Neuronal stem cell (in vitro differentiated cells): Measurements from ENCODE around the gene PPP1R27.

Experiments
- DNase-seq: peaks from one replicate; pipeline ENCODE4 v3.0.0-alpha.2; 2013; ENCODE audit warnings: low spot score
- H2AFZ ChIP-seq: one replicate; pipeline ENCODE4 v1.6.1; 2013; ENCODE audit warnings: mild to moderate bottlenecking, low read length, inconsistent platforms
- H2AK5ac ChIP-seq: 2 replicates; pipeline ENCODE4 v1.6.1; 2013; ENCODE audit warnings: low read depth, mild to moderate bottlenecking, inconsistent platforms, low read length, moderate library complexity, mixed read lengths
- H2BK120ac ChIP-seq: 2 replicates; pipeline ENCODE4 v1.6.1; 2013; ENCODE audit warnings: low read depth, mild to moderate bottlenecking, inconsistent platforms, low read length, moderate library complexity, mixed read lengths
- H2BK12ac ChIP-seq: one replicate; pipeline ENCODE4 v1.6.1; 2013; ENCODE audit warnings: low read length, inconsistent platforms
- H2BK15ac ChIP-seq: 2 replicates; pipeline ENCODE4 v1.6.1; 2013; ENCODE audit warnings: mild to moderate bottlenecking, low read length, inconsistent platforms, mixed read lengths
- H2BK5ac ChIP-seq: one replicate; pipeline ENCODE4 v1.6.1; 2013; ENCODE audit warnings: inconsistent platforms, mild to moderate bottlenecking, low read length, moderate library complexity
- H3K14ac ChIP-seq: one replicate; pipeline ENCODE4 v1.6.1; 2013; ENCODE audit warnings: low read length, inconsistent platforms
- H3K18ac ChIP-seq: 2 replicates; pipeline ENCODE4 v1.6.1; 2013; ENCODE audit warnings: low read length, inconsistent platforms
- H3K23ac ChIP-seq: 2 replicates; pipeline ENCODE4 v1.6.1; 2013; ENCODE audit warnings: low read depth, mild to moderate bottlenecking, mixed read lengths, low read length, inconsistent platforms; ENCODE audit not compliant: poor library complexity
- H3K27ac ChIP-seq: replicated peaks from 3 replicates; pipeline ENCODE4 v1.5.1; 2013; ENCODE audit warnings: low read length, inconsistent platforms
- H3K27me3 ChIP-seq, 3 experiments: 2 replicates each; pipeline ENCODE4 v1.6.1; 2013; ENCODE audit warnings: low read length in 3 of 3, mild to moderate bottlenecking in 2 of 3, inconsistent platforms in 1 of 3, low read depth in 1 of 3, mixed read lengths in 1 of 3, moderate library complexity in 1 of 3; ENCODE audit not compliant: control insufficient read depth in 3 of 3, insufficient read depth in 3 of 3
- H3K36me3 ChIP-seq, 2 donors: replicated peaks in 1 of 2; 2 replicates each; pipeline ENCODE4 v1.6.1; 2013; ENCODE audit warnings: low read length in 2 of 2; ENCODE audit not compliant: control insufficient read depth in 2 of 2, insufficient read depth in 2 of 2
- H3K4ac ChIP-seq: 2 replicates; pipeline ENCODE4 v1.6.1; 2013; ENCODE audit warnings: inconsistent platforms, mild to moderate bottlenecking, low read length, moderate library complexity
- H3K4me1 ChIP-seq, 2 donors: 1 replicate in 1 of 2; 2 replicates in 1 of 2; pipeline ENCODE4 v1.6.1; 2013; ENCODE audit warnings: low read length in 2 of 2, low read depth in 1 of 2; ENCODE audit not compliant: control insufficient read depth in 2 of 2, insufficient read depth in 1 of 2
- H3K4me2 ChIP-seq: one replicate; pipeline ENCODE4 v1.6.1; 2013; ENCODE audit warnings: mild to moderate bottlenecking, low read length, inconsistent platforms; ENCODE audit not compliant: insufficient read depth, poor library complexity, severe bottlenecking
- H3K4me3 ChIP-seq, 2 donors: 2 replicates each; pipeline ENCODE4 v1.5.1; 2013; ENCODE audit warnings: low read length in 2 of 2, mild to moderate bottlenecking in 2 of 2, inconsistent platforms in 1 of 2, moderate library complexity in 1 of 2
- H3K79me1 ChIP-seq: one replicate; pipeline ENCODE4 v1.6.1; 2013; ENCODE audit warnings: low read depth, mild to moderate bottlenecking, inconsistent platforms, low read length, moderate library complexity
- H3K9ac ChIP-seq: one replicate; pipeline ENCODE4 v1.6.1; 2013; ENCODE audit warnings: mild to moderate bottlenecking, low read depth, low read length, inconsistent platforms; ENCODE audit not compliant: poor library complexity
- H3K9me3 ChIP-seq, 2 donors: replicated peaks in 1 of 2; 2 replicates each; pipeline versions ENCODE3 to v1.6.1; 2013; ENCODE audit warnings: low read length in 2 of 2, mild to moderate bottlenecking in 2 of 2, inconsistent platforms in 1 of 2, low read depth in 1 of 2, mixed read lengths in 1 of 2, moderate library complexity in 1 of 2; ENCODE audit not compliant: control insufficient read depth in 2 of 2, insufficient read depth in 1 of 2
- H4K8ac ChIP-seq: one replicate; pipeline ENCODE4 v1.6.1; 2013; ENCODE audit warnings: low read depth, mild to moderate bottlenecking, inconsistent platforms, low read length, moderate library complexity
- H4K91ac ChIP-seq: one replicate; pipeline ENCODE4 v1.6.1; 2013; ENCODE audit warnings: low read length, low read depth, mild to moderate bottlenecking, inconsistent platforms; ENCODE audit not compliant: poor library complexity
- WGBS, 2 donors: extraction: QIAGEN DNeasy Blood & Tissue Kit; methylation state at CpG; one replicate each; pipeline ENCODE4 v1.1.7; 2013; ENCODE audit warnings: missing lambda C conversion rate in 2 of 2, mixed read lengths in 1 of 2; ENCODE audit not compliant: insufficient read length in 2 of 2, insufficient replicate concordance in 1 of 2; ENCODE audit errors: extremely low coverage in 2 of 2; 5-methylcytosine and 5-hydroxymethylcytosine counted together

Gene PPP1R27

DNA sequence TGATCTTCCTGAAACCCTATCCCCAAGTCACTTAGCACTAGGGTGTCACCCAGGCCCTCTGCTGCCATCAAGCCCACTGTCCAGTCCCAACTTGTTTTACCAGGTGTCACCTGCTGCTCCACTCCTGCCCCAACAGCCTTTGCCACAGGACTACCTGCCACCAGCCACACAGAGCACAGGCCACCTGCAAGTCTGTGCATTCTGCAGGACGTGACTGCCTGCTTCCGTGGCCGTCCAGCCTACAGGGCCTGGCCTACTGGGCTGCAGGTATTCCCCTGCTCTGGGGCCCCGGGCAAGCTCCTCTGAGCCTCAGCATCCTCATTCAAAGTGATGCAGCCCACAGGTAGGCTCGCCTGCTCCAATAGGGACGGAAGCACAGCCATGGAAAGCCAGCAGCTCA is 5.0 kb downstream of the PPP1R27 start:
- Histone ChIP-seq H3K18ac (no peak overlapping the region), H4K91ac (no peak overlapping the region), H3K14ac (no peak overlapping the region), H3K36me3 (peaks cover 0 to 7% of the 10 kb centered on the region in 2 donors), H3K4me1 (peaks cover 6 to 21% of the 10 kb centered on the region in 2 donors), H3K4me2 (no peak overlapping the region), H3K9ac (peak overlapping the region; percentile 30), H2BK120ac (peak overlapping the region; percentile 61), H3K23ac (no peak overlapping the region), H3K4me3 (no peak overlapping the region), H3K4ac (no peak overlapping the region), H2BK15ac (no peak overlapping the region), H4K8ac (peak overlapping the region; percentile 65), H3K27me3 (no peaks in the 10 kb centered on the region), H3K9me3 (no peaks in the 10 kb centered on the region), H2AFZ (no peak overlapping the region), H2AK5ac (no peak overlapping the region), H3K79me1 (peaks cover 37% of the 10 kb centered on the region), H2BK5ac (no peak overlapping the region), H2BK12ac (no peak overlapping the region), H3K27ac (no peak overlapping the region)
- no CpG with 5 or more reads among the region's 6 CpGs for WGBS, 2 donors
- no peak for DNase-seq

DNA sequence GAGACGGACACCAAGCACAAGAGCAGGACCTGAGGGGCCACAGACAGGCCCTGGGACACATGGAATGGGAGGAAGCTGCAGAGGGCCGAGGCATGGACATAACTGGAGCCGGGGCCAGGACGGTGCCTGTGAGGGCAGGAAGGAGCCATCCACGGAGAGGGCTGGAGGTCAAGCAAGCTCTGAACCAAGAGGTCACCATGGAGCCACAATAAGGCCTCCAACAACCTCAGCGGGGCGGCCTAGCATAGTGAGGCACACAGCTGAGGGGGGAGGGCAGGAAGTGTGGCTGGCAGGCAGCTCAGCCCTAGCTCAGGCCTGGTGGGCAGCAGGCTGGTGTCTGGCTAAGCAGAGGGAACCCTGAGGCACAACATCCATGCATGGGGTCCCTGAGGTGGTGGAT is 6.2 kb downstream of the PPP1R27 start:
- no peak overlapping the region for H3K4me3 ChIP-seq
- no peak overlapping the region for H2BK120ac ChIP-seq
- H2AK5ac ChIP-seq = peak overlapping the region; percentile 90
- H3K14ac ChIP-seq = peak overlapping the region; percentile 75
- no peak overlapping the region for H2AFZ ChIP-seq
- no peak overlapping the region for H4K8ac ChIP-seq
- H3K27me3 ChIP-seq = no peaks in the 10 kb centered on the region
- WGBS, 2 donors = no CpG with 5 or more reads among the region's 7 CpGs
- H3K36me3 ChIP-seq = peaks cover 0 to 16% of the 10 kb centered on the region in 2 donors
- peak overlapping the region; percentile 24 for H2BK5ac ChIP-seq
- H2BK12ac ChIP-seq = no peak overlapping the region
- peak overlapping the region; percentile 53 for H3K4ac ChIP-seq
- DNase-seq = no peak
- H3K9me3 ChIP-seq = no peaks in the 10 kb centered on the region
- no peak overlapping the region for H4K91ac ChIP-seq
- peak overlapping the region; percentile 7 for H3K18ac ChIP-seq
- H3K79me1 ChIP-seq = peaks cover 33% of the 10 kb centered on the region
- H3K4me2 ChIP-seq = no peak overlapping the region
- H3K23ac ChIP-seq = no peak overlapping the region
- no peak overlapping the region for H3K9ac ChIP-seq
- H3K27ac ChIP-seq = no peak overlapping the region
- H3K4me1 ChIP-seq = peaks cover 6 to 18% of the 10 kb centered on the region in 2 donors
- no peak overlapping the region for H2BK15ac ChIP-seq

DNA sequence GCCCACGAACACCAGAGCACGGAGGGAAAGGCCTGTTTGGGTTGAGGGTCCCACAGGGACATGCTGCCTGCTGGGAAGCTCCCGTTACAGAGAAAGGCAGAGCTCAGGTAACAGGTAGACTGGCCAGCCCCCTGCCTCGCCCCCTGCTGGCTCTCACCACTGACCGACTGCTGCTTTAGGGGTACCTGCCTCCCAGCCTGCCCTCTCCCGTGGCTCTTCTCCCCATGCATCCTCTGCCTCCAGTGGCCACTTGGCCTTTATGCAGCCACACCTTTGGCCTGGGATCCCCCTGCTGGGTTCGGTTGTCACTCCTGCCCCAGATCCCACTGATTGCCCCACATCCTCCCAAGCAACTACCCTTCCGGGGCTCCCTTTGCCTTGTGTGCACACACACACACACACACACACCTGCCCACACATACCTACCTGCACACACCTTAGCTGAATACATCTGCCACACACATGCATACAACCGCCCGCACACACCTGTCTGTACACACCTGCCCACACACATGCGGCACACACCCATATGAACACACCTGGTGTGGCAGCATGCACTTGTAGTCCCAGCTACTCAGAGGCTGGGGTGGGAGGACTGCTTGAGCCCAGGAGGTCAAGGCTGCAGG is 8.9 kb downstream of the PPP1R27 start:
- Histone ChIP-seq H2BK120ac (no peak overlapping the region), H3K23ac (no peak overlapping the region), H2BK15ac (no peak overlapping the region), H4K91ac (no peak overlapping the region), H3K27me3 (no peaks in the 10 kb centered on the region), H3K79me1 (peaks cover 23% of the 10 kb centered on the region), H2BK5ac (no peak overlapping the region), H3K4ac (no peak overlapping the region), H3K27ac (no peak overlapping the region), H3K18ac (no peak overlapping the region), H2AFZ (no peak overlapping the region), H3K36me3 (peaks cover 3 to 35% of the 10 kb centered on the region in 2 donors), H3K4me2 (no peak overlapping the region), H3K4me1 (peaks cover 0 to 9% of the 10 kb centered on the region in 2 donors), H3K9ac (no peak overlapping the region), H4K8ac (no peak overlapping the region), H2BK12ac (no peak overlapping the region), H3K4me3 (no peak overlapping the region), H3K14ac (no peak overlapping the region), H3K9me3 (no peaks in the 10 kb centered on the region), H2AK5ac (no peak overlapping the region)
- DNase-seq = no peak
- no CpG with 5 or more reads among the region's 11 CpGs for WGBS, 2 donors

DNA sequence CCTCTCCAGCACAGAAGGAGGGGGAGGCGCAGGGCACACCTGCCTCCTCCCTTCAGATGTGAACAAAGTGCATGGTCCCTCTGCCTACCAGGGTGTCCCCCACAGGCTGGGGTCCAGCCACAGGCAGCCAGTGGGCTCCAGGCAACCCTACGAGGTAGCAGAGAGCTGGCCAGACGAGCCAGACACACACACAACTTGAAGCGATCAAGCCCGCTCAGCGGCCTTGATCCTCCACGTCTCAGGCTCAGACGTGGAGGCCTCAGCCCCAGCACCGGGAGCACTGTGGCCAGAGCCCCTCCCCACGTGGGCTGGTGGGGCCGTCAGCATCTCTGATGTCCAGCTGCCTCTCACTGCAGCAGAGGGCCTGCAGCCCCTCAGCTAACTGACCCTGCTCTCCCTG is 10.3 kb downstream of the PPP1R27 start:
- no peak overlapping the region for H3K4me2 ChIP-seq
- no peak overlapping the region for H3K9ac ChIP-seq
- H3K23ac ChIP-seq = no peak overlapping the region
- H3K4ac ChIP-seq = no peak overlapping the region
- DNase-seq = no peak
- WGBS, 2 donors = no CpG with 5 or more reads among the region's 11 CpGs
- no peak overlapping the region for H2BK120ac ChIP-seq
- peak overlapping the region; percentile 39 for H2BK5ac ChIP-seq
- peaks cover 3 to 28% of the 10 kb centered on the region in 2 donors for H3K36me3 ChIP-seq
- H4K8ac ChIP-seq = no peak overlapping the region
- no peak overlapping the region for H3K14ac ChIP-seq
- H4K91ac ChIP-seq = no peak overlapping the region
- peaks cover 17% of the 10 kb centered on the region for H3K79me1 ChIP-seq
- peaks cover 1 to 9% of the 10 kb centered on the region in 2 donors for H3K4me1 ChIP-seq
- no peak overlapping the region for H2BK15ac ChIP-seq
- H3K4me3 ChIP-seq = no peak overlapping the region
- H3K27ac ChIP-seq = no peak overlapping the region
- H2BK12ac ChIP-seq = no peak overlapping the region
- H3K9me3 ChIP-seq = no peaks in the 10 kb centered on the region
- no peak overlapping the region for H2AFZ ChIP-seq
- H2AK5ac ChIP-seq = no peak overlapping the region
- H3K27me3 ChIP-seq = no peaks in the 10 kb centered on the region
- no peak overlapping the region for H3K18ac ChIP-seq
